HS-27A (cell line): ENCODE data around the gene TNFRSF17.
A peak's percentile ranks its signal among the peaks of the same experiment; 100 is the strongest.
"Not testable (repeated sequence)": the region's sequence is repeated elsewhere in the genome, so short reads cannot be mapped to it uniquely, and the experiment has no call there.

Experiments
- DNase-seq: peaks from one replicate; pipeline ENCODE4 v3.0.0-alpha.2; 2012; ENCODE audit warnings: low read depth, missing footprints

TNFRSF17 gene

DNA sequence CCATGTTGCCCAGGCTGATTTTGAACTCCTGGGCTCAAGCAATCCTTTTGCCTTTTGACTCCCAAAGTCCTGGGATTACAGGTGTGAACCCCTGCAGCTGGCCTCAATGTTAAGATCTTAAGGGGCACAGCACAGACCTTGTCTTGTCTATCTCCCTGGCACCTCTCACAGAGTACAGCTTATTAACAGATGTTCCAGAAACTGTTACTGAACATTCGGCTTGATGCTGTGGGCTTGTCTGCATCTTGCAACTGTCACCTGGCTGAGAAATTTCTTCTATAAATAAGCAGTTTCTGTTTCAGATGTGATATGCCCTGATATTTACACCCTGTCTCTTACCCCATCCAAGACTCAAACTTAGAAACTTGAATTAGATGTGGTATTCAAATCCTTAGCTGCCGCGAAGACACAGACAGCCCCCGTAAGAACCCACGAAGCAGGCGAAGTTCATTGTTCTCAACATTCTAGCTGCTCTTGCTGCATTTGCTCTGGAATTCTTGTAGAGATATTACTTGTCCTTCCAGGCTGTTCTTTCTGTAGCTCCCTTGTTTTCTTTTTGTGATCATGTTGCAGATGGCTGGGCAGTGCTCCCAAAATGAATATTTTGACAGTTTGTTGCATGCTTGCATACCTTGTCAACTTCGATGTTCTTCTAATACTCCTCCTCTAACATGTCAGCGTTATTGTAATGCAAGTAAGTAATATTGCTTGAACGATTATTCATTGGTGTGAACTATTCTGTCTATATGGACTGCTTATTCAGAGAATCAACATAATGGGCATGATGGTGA, at the start of gene TNFRSF17:
TNFRSF17 (plus strand) TSS at position 450 of the 791 bp plus-strand sequence; CDS start at position 565, 115 bp downstream.
- no peak for DNase-seq

DNA sequence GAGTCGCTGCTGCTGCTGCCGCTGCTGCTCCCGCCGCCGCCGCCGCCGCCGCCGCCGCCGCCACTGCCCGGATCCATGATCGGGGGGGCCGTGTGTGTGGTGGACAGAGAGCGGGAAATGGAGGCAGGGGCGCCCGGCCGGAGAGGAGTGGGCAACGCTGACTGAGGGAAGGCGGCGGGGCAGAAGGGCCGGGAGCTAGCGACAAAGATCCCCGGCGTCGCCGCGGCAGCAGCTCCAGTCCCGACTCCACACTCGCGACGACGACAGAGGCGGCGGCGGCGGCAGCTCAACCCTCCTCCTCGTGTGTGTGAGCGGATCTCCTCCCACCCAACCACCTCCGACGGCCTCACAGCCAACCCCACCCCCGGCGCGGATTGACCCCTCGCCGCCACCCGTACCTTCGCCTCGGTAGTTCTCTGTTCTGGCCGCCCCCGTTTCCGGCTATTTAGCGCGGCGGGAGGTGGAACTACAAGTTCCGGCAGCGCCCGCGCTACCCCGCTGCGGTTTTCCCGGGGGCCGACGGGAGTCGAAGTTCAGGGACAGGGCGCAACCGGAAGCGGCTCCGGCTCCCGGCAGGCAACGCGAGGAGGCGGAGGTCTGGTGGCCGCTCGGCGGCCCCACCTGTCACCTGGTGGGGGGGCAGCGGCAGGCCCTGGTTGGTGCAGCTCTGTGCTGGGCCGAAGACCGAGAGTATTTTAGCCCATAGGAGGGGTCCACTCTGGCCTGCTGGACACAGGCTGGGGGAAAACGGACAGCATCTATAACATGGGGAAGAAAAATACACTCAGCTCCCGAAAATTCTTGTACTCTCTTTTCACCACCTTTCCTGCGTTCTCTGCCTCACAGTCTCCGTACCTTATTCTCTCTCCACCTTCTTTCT, 49.1 kb upstream of the TNFRSF17 start, which contains the start of gene GSPT1:
GSPT1 (minus strand) TSS at position 313 of the 880 bp plus-strand sequence; CDS start at position 77, 236 bp downstream.
- DNase-seq: peak; percentile 93

DNA sequence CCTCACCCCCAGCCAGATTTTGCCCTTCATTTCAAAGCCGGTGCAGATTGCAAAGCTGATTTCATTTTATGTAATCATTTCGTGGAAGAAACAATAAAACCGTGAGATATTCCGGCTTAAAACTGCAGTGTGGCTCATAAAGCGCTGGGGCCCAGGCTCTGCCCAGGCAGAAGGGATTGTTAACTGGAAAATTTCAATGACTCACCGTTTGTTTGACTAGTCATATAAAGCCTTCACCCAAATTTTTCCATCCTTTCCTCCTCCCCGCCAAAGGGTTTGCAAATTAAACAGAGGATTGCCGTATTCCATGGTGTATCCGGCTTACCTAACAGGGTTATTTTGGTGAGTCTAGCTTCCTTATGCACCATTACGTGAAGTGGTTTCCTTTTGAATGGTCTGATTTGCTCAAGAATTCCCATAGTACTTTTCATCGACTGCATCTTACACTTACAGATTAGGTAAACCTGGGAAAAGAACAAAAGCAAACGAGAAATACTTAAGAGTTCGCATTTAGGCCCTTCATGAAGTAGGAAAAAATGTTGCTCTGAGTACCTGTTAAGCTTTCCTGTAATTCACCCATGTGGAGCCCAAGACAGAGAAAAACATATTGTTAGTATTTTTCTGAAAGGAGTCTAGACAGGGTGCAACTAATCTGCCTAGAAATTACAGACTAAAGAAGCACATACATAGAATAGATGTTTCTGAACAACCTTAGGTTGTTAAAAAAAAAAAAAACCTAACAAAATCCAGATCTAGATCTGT, 48.3 kb upstream of the TNFRSF17 start:
- peak; percentile 30 for DNase-seq

DNA sequence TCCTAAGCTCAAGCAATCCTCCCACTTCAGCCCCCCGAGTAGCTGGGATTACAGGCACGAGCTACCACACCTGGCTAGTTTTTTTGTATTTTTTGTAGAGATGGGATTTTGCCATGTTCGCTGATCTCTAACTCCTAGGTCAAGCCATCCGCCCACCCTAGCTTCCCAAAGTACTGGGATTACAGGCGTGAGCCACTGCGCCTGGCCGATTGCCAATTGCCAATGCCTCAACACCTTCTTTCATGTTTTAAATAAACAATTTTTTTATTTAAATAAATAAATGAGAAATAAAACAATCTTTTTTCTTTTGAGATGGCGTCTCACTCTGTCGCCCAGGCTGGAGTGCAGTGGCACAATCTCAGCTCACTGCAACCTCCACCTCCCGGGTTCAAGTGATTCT, 41.0 kb upstream of the TNFRSF17 start:
- DNase-seq: not testable (repeated sequence)

DNA sequence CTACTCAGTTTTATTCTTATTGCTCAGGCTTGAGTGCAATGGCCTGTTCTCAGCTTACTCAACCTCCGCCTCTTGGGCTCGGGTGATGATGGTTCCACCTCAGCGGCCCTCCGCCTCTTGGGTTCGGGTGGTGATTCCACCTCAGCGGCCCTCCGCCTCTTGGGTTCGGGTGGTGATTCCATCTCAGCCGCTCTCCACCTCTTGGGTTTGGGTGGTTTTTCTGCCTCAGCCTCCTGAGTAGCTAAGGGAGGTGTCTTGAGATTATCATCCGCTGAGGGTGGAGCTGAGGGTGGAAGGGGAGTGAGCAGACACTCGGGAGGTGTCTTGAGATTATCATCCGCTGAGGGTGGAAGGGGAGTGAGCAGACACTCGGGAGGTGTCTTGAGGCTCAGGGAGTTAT, 37.7 kb upstream of the TNFRSF17 start:
- not testable (repeated sequence) for DNase-seq

DNA sequence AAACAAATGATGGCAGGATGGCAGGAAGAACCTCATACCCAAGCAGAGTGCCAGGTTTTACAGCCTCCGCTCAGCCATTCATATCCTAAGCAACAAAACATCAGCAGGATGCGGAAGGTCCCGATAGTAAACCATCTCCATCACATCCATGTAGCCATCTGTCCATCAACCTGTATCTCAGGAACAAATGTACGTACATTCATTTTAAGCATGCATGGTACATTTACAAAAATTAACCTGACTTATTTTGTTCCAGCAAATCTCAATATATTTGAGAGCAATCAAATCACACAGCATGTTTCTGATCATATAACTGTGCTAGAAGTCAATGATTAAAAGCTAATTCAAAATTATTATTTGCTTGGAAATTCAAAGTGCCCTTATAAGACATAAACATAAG, 23.1 kb upstream of the TNFRSF17 start, which contains the start of gene NPIPB2:
NPIPB2 (minus strand) TSS at position 101 of the 400 bp plus-strand sequence; CDS start at position 101, 0 bp downstream.
- not testable (repeated sequence) for DNase-seq

DNA sequence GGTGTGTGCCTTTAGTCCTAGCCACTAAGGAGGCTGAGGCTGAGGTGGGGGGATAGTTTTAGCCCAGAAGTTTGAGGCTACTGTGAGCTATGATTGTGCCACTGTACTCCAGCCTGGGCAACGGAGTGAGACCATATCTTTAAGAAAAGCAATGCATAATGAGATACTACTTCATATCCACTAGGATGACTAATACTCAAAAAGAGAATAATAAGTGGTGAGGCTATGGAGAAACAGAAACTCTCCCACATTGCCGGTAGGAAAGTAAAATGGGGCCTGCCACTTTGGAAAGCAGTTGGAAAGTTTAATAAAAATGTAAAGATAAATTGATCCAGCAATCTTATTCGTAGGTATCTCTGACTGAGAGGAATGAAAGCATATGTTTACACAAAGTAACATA, 18.6 kb upstream of the TNFRSF17 start:
- no peak for DNase-seq

DNA sequence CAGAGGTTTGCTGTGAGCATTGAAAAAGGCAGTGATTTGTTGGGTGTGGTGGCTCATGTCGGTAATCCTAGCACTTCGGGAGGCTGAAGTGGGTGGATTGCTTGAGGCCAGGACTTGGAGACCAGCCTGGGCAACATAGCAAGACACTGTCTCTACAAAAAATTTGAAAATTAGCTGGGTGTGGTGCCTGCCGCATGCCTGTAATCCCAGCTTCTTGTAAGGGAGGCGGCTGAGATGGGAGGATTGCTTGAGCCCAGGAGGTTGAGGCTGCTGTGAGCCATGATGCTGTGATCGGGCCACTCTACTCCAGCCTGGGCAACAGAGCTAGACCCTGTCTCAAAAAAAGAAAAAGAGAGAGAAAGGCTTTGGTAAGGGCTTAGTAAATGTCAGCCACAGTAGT, 16.2 kb upstream of the TNFRSF17 start:
- DNase-seq: no peak

DNA sequence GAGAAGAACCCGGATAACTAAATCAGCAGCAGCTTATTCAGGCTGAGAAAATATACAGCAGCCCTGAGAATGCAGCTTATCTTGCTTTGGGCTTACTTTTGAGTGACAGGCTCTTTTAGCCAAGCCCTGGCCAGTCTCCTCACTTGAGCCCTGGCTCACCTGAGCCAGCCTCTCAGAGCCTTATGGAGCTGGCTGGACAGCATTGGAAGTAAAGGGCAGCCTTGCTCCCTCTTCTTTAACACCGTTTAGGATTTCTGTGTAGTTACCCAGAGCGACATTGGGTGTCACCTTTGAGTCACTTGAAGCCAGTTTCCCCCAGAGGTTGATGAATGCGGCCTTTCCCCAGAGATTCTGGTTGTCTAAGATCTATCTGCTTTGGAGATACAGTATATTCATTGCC, 15.5 kb upstream of the TNFRSF17 start:
- no peak for DNase-seq

DNA sequence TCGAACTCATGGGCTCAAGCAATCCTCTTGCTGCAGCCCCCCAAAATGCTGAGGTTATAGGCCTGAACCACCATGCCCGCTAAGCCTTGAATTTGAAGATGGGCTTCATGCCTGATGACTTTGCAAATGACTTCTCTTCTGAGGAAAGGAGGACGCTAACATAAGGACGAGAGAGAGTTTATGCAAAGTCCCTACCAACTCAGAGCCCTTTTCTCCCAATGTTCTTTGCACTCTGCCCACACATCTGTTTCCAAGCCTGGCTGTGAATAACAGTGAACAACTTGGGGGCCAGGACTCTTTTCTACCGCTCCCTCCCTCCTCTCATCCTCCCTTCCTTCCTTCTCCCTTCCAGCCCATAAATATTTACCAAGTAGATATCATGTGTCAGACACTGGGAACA, 14.6 kb upstream of the TNFRSF17 start:
- DNase-seq: no peak

DNA sequence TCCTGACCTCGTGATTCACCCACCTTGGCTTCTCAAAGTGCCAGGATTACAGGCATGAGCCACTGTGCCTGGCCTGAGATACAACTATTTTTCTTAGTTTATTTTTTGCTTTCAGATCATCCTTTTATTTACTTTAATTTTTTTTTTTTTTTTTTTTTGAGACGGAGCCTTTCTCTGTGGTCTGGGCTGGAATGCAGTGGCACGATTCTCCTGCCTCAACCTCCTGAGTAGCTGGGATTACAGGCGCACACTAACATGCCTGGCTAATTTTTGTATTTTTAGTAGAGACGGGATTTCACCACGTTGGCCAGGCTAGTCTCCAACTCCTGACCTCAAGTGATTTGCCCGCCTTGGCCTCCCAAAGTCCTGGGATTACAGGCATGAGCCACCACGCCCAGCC, 11.4 kb upstream of the TNFRSF17 start:
- not testable (repeated sequence) for DNase-seq

DNA sequence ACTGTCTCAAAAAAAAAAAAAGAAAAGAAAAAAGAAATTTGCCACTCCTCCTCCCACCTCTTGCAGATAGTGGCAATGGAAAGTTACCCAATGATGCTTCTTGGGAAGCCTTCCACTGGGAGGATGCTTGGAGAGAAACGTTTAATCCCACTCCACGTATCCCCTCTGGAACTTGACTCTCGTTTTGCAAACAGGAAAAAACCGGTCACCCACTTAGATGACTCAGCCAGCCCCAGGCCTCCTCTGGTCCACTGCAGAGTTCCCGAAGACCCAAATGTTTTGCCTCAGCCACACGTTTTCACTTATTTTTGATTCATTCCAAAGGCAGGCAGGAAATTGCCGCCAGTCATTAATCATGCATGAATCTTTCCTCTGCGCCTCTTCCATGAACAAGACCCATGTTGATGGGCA, 9.3 kb upstream of the TNFRSF17 start:
- DNase-seq: peak; percentile 66

DNA sequence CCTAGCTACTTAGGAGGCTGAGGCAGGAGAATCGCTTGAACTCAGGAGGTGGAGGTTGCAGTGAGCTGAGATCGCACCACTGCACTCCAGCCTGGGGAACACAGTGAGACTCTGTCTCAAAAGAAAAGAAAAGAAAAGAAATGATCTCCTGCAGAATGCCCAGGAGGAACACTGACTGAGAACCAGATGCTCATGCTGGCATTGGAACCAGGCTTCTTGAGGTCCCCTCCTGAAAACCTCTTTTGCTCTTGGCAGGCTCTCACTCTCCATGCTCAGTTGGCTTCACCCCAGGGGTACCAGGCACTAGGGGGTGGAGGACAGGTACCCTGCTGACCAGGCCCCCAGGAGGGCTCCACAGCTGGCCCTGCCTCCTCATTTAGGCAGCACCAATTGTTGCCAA, 8.5 kb upstream of the TNFRSF17 start:
- DNase-seq: no peak

DNA sequence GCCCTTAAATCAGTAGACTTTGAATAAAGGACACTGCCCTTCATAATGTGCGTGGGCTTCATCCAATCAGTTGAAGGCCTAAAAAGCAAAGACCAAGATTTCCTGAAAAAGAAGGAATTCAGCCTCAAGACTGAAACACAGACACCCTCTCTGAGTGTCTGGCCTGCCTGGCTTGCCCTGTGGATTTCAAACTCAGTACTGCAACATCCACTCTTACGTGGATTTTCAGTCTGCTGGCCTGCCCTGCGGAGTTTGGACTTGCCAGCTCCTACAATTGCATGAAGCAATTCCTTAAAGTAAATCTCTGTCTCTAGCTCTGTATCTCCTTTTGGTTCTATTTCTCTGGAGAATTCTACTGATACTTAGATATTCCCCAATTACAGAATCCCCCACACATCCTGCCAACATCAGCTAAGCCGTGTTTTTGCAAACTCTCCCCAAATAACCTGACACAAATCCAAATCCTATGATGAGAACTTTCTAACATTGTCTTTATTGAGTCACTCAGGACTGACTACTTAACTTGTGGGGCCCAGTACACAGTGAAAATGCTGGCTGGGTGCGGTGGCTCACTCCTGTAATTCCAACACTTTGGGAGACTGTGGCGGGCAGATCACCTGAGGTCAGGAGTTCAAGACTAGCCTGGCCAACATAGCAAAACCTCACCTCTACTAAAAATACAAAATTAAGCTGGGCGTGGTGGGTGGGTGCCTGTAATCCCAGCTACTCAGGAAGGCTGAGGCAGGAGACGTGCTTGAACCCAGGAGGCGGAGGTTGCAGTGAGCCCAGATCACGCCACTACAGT, 7.2 kb upstream of the TNFRSF17 start:
- no peak for DNase-seq

DNA sequence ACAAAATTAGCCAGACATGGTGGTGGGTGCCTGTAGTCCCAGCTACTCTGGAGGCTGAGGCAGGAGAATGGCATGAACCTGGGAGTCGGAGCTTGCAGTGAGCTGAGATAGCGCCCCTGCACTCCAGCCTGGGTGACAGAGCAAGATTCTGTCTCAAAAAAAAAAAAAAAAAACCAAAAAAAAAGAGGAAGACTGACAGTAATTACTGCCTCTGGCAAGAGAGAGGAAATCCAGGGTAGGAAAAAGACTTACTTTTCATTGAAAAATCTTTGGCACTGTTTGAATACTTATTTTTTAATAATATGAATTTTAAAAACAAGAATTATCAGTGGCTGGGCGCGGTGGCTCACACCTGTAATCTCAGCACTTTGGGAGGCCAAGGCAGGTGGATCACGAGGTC, 2.6 kb upstream of the TNFRSF17 start:
- DNase-seq: not testable (repeated sequence)

DNA sequence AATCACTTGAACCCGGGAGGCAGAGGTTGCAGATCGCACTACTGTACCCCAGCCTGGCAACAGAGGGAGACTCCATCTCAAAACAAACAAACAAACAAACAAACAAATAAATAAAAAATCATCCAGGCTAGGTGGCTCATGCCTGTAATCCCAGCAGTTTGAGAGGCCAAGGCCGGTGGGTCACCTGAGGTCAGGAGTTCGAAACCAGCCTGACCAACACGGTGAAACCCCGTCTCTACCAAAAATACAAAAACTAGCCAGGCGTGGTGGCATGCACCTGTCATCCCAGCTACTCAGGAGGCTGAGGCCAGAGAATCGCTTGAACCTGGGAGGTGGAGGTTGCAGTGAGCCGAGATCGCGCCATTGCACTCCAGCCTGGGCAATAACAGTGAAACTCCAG, 2.0 kb upstream of the TNFRSF17 start:
- not testable (repeated sequence) for DNase-seq

DNA sequence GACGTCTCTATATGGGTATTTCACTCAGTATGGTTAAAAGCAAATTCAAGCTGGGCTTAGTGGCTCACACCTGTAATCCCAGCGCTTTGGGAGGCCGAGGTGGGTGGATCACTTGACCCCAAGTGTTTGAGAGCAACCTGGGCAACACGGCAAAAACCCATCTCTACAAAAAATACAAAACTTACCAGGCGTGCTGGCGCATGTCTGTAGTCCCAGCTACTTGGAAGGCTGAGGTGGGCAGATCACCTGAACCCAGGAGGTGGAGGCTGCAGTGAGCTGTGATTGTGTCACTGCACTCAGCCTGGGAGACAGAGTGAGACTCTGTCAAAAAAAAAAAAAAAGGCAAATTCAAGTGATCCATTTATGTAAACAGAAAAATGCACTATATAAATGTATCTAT, 1.3 kb upstream of the TNFRSF17 start:
- no peak for DNase-seq

DNA sequence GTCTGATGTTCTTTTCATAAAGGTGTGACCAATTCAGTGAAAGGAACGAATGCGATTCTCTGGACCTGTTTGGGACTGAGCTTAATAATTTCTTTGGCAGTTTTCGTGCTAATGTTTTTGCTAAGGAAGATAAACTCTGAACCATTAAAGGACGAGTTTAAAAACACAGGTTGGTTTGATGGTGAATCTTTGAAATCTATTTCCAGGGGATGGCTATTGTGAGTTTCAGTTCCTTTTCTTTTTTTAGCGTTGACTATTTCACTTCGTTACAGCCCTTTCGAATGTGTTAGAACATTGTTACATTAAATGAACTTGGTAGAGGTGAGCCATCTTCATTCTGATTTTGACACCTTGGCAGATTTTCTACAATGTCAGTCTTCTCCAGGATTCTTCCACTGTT, 1.2 kb downstream of the TNFRSF17 start:
- no peak for DNase-seq

DNA sequence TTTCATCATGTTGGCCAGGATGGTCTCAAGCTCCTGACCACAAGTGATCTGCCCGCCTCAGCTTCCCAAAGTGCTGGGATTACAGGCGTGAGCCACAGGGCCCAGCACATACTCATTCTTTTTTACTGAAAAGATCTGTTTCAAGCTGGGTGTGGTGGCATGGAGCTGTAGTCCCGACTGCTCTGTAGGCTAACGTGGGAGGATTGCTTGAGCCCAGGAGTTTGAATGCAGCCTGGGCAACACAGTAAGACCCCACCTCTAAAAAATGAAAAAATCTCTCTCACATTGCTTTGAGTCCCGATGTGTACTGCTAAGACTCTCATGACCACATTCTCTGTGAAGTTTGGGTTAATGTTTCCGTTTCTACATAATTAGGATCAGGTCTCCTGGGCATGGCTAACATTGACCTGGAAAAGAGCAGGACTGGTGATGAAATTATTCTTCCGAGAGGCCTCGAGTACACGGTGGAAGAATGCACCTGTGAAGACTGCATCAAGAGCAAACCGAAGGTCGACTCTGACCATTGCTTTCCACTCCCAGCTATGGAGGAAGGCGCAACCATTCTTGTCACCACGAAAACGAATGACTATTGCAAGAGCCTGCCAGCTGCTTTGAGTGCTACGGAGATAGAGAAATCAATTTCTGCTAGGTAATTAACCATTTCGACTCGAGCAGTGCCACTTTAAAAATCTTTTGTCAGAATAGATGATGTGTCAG, 2.3 kb downstream of the TNFRSF17 start:
- DNase-seq: no peak

DNA sequence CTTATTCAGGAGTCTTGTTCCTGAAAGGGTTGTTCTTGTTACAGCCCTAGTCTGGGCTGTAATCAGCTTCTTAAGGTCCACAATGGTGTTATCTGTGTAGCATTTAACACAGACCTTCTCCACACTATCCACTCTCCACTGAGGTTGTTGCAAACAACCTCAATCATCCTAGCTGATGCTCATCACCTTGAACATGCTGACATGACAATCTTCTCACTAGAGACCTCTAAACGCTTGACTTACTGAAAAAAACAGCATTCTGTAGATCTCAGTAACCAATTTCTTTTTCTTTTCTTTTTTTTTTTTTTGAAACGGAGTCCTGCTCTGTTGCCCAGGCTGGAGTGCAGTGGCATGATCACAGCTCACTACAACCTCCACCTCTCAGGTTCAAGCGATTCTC, 3.6 kb downstream of the TNFRSF17 start:
- no peak for DNase-seq
